Right atrium auricular region (tissue), 2 donors: ENCODE data around the gene EPB41L5. TPM values are rescaled to one million over a fixed set of nuclear protein-coding genes. Genes with fewer than 3 reads are reported as not detected.
"Not testable (repeated sequence)": the region's sequence is repeated elsewhere in the genome, so short reads cannot be mapped to it uniquely, and the experiment has no call there.

ENCODE experiments used
- DNase-seq: peaks from one replicate; pipeline ENCODE4 v3.0.0-alpha.2; 2019; ENCODE audit warnings: low spot score
- H3K27ac ChIP-seq, 2 donors: fragments of 200-600 bp; sonication (generic); 1 replicate in 1 of 2; 2 replicates in 1 of 2; pipeline ENCODE4 v1.5.1; 2016 to 2019
- H3K27me3 ChIP-seq, 2 donors: fragments of 200-600 bp; sonication (generic); one replicate each; pipeline versions ENCODE4 v1.5.1 to v1.6.0; 2017 to 2019
- H3K36me3 ChIP-seq: fragments of 200-600 bp; sonication (generic); one replicate; pipeline ENCODE4 v1.5.1; 2016
- H3K4me1 ChIP-seq, 2 donors: fragments of 200-600 bp; sonication (generic); one replicate each; pipeline versions ENCODE4 v1.5.1 to v1.6.0; 2017 to 2019
- H3K4me3 ChIP-seq, 2 donors: fragments of 200-600 bp; sonication (generic); 1 replicate in 1 of 2; 2 replicates in 1 of 2; pipeline ENCODE4 v1.5.1; 2017 to 2019; ENCODE audit warnings: mild to moderate bottlenecking in 1 of 2, moderate library complexity in 1 of 2
- H3K9me3 ChIP-seq, 2 donors: fragments of 200-600 bp; sonication (generic); one replicate each; pipeline ENCODE4 v1.5.1; 2019
- CTCF ChIP-seq, 2 donors: fragments of 200-600 bp; sonication (generic); IDR thresholded peaks; one replicate each; pipeline ENCODE4 v1.5.1; 2019; ENCODE audit warnings: antibody characterized with exemption in 2 of 2
- total RNA-seq, 2 donors: library from RNA; depleted of rRNA; stranded (reverse); fragments of >200 nt; gene quantifications; one replicate each; pipeline ENCODE4 v1.1.0, GENCODE V29; 2016

EPB41L5 gene
- total RNA-seq, 2 donors from 2014 or later, result 7.9 to 15.4 TPM

- no peak for DNase-seq
- no peak for TF ChIP-seq CTCF (IDR thresholded peaks at IDR 0.05)
- Histone ChIP-seq H3K27ac (no peak overlapping the region), H3K27me3 (no peaks in the 10 kb centered on the region), H3K4me1 (no peaks in the 10 kb centered on the region), H3K36me3 (no peaks in the 10 kb centered on the region), H3K4me3 (no peak overlapping the region), H3K9me3 (no peaks in the 10 kb centered on the region)
Measured at GRCh38 chr2:120142528-120143219, 129.8 kb downstream of the EPB41L5 start.

- H3K36me3 ChIP-seq, result peaks cover 5% of the 10 kb centered on the region
Measured at GRCh38 chr2:120148229-120148628, 135.4 kb downstream of the EPB41L5 start.

GRCh38 chr2:120148669-120149068 lies 135.8 kb downstream of the EPB41L5 start:
- H3K27ac ChIP-seq, result no peak overlapping the region
- H3K4me1 ChIP-seq, result no peaks in the 10 kb centered on the region
- H3K36me3 ChIP-seq, result peaks cover 5% of the 10 kb centered on the region
- TF ChIP-seq CTCF (IDR thresholded peaks at IDR 0.05), result no peak
- no peak overlapping the region for H3K4me3 ChIP-seq
- no peaks in the 10 kb centered on the region for H3K27me3 ChIP-seq
- peaks cover 0 to 15% of the 10 kb centered on the region in 2 donors for H3K9me3 ChIP-seq
- no peak for DNase-seq

More at GRCh38 chr2:120148229-120148628, 135.4 kb downstream of the EPB41L5 start:
- no peak for DNase-seq
- Histone ChIP-seq H3K9me3 (peaks cover 0 to 15% of the 10 kb centered on the region in 2 donors), H3K4me1 (no peaks in the 10 kb centered on the region), H3K4me3 (no peak overlapping the region), H3K27me3 (no peaks in the 10 kb centered on the region), H3K27ac (no peak overlapping the region)
- no peak for TF ChIP-seq CTCF (IDR thresholded peaks at IDR 0.05)

- no peak overlapping the region for H3K27ac ChIP-seq
- no peak for DNase-seq
- TF ChIP-seq CTCF (IDR thresholded peaks at IDR 0.05), result no peak
- H3K36me3 ChIP-seq, result peaks cover 5% of the 10 kb centered on the region
- H3K27me3 ChIP-seq, result no peaks in the 10 kb centered on the region
- peaks cover 0 to 15% of the 10 kb centered on the region in 2 donors for H3K9me3 ChIP-seq
- H3K4me1 ChIP-seq, result no peaks in the 10 kb centered on the region
- H3K4me3 ChIP-seq, result no peak overlapping the region
Measured at GRCh38 chr2:120149406-120149805, 136.5 kb downstream of the EPB41L5 start.

GRCh38 chr2:120150040-120150482 lies 137.2 kb downstream of the EPB41L5 start:
- TF ChIP-seq CTCF (IDR thresholded peaks at IDR 0.05), result no peak
- no peak overlapping the region for H3K27ac ChIP-seq
- H3K27me3 ChIP-seq, result no peaks in the 10 kb centered on the region
- H3K36me3 ChIP-seq, result peaks cover 7% of the 10 kb centered on the region
- no peaks in the 10 kb centered on the region for H3K4me1 ChIP-seq
- H3K4me3 ChIP-seq, result no peak overlapping the region
- DNase-seq, result no peak
- H3K9me3 ChIP-seq, result peaks cover 0 to 20% of the 10 kb centered on the region in 2 donors

- TF ChIP-seq CTCF (IDR thresholded peaks at IDR 0.05), result no peak
- Histone ChIP-seq H3K36me3 (peaks cover 22% of the 10 kb centered on the region), H3K27me3 (no peaks in the 10 kb centered on the region), H3K4me1 (no peaks in the 10 kb centered on the region), H3K27ac (no peak overlapping the region), H3K4me3 (no peak overlapping the region), H3K9me3 (peaks cover 0 to 27% of the 10 kb centered on the region in 2 donors)
- no peak for DNase-seq
Measured at GRCh38 chr2:120155308-120155707, 142.4 kb downstream of the EPB41L5 start.

- H3K27me3 ChIP-seq, H3K27ac ChIP-seq, H3K4me1 ChIP-seq, DNase-seq, H3K4me3 ChIP-seq: not testable (repeated sequence)
- peaks cover 16% of the 10 kb centered on the region for H3K36me3 ChIP-seq
- H3K9me3 ChIP-seq, result peaks cover 0 to 12% of the 10 kb centered on the region in 2 donors
Measured at GRCh38 chr2:120158658-120159057, 145.8 kb downstream of the EPB41L5 start.
